HCT116 (cell line): ENCODE measurements around the gene CDH16.

Experiments
- CBX3 ChIP-seq: IDR thresholded peaks from 2 replicates; pipeline ENCODE4 v1.6.1; 2012; ENCODE audit warnings: low read depth
- CEBPB ChIP-seq: IDR thresholded peaks from 2 replicates; pipeline ENCODE4 v1.6.1; 2012; ENCODE audit warnings: low read depth
- CTCF ChIP-seq, 3 experiments: fragments of 200-600 bp in 1 of 3; sonication (generic) in 1 of 3; IDR thresholded peaks in 2 of 3; conservative IDR thresholded peaks in 1 of 3; 2 replicates each; pipeline ENCODE4 v1.5.1; 2012 to 2017; ENCODE audit warnings: low read depth in 2 of 3, low read length in 2 of 3, antibody characterized with exemption in 1 of 3, borderline replicate concordance in 1 of 3, control low read depth in 1 of 3, mild to moderate bottlenecking in 1 of 3, mixed read lengths in 1 of 3, mixed run types in 1 of 3, moderate library complexity in 1 of 3; ENCODE audit not compliant: insufficient read depth in 1 of 3
- EZH2 ChIP-seq: fragments of 200-600 bp; sonication (generic); IDR thresholded peaks from 2 replicates; pipeline ENCODE4 v1.6.1; 2017; ENCODE audit warnings: antibody characterized with exemption, mixed run types
- POLR2A ChIP-seq: IDR thresholded peaks from 2 replicates; pipeline ENCODE4 v1.7.0; 2011; ENCODE audit warnings: borderline replicate concordance; ENCODE audit not compliant: insufficient read depth, insufficient read length; ENCODE audit errors: extremely low read depth
- RAD21 ChIP-seq: IDR thresholded peaks from 2 replicates; pipeline ENCODE4 v1.6.1; 2012; ENCODE audit warnings: low read depth, mild to moderate bottlenecking
- SIN3A ChIP-seq: IDR thresholded peaks from 2 replicates; pipeline ENCODE4 v1.6.1; 2012; ENCODE audit warnings: low read depth
- SP1 ChIP-seq: IDR thresholded peaks from 2 replicates; pipeline ENCODE4 v1.6.1; 2012; ENCODE audit warnings: low read depth
- TCF7L2 ChIP-seq: IDR thresholded peaks from 2 replicates; pipeline ENCODE4 v1.7.0; 2011; ENCODE audit warnings: borderline replicate concordance, inconsistent platforms; ENCODE audit not compliant: insufficient read depth, insufficient read length; ENCODE audit errors: extremely low read depth
- YY1 ChIP-seq: IDR thresholded peaks from 2 replicates; pipeline ENCODE4 v1.6.1; 2011; ENCODE audit warnings: low read length, low read depth, moderate library complexity, mild to moderate bottlenecking; ENCODE audit not compliant: insufficient replicate concordance; ENCODE audit errors: extremely low read depth
- ZNF274 ChIP-seq: fragments of 200-500 bp; sonication (Bioruptor generic); IDR thresholded peaks from 2 replicates; pipeline ENCODE4 v1.6.1; 2014; ENCODE audit warnings: mild to moderate bottlenecking, low read depth, low read length, inconsistent platforms
- TF ChIP-seq, protein P1 (sequence below): IDR thresholded peaks from 2 replicates; pipeline ENCODE4 v1.6.1; 2012

GRCh38 chr16:66916518-66916917, 2.2 kb downstream of the CDH16 start:
- TF ChIP-seq CBX3 (no peak), CTCF (IDR thresholded peaks at IDR 0.05 in 2 of 3, conservative IDR thresholded peaks at IDR 0.05 in 1 of 3; ENCODE audit: borderline replicate concordance in 1 of 3, insufficient read depth in 1 of 3, low read depth in 2 of 3, low read length in 2 of 3) (no peak), POLR2A (no peak), SIN3A (no peak), CEBPB (no peak), TCF7L2 (no peak), EZH2 (no peak), SP1 (no peak), YY1 (no peak), RAD21 (no peak), ZNF274 (no peak)
- TF ChIP-seq, protein P1, sequence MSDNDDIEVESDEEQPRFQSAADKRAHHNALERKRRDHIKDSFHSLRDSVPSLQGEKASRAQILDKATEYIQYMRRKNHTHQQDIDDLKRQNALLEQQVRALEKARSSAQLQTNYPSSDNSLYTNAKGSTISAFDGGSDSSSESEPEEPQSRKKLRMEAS, result no peak
